Glutamatergic neuron (in vitro differentiated cells): ENCODE measurements around the gene MMRN1. TPM values are rescaled to one million over a fixed set of nuclear protein-coding genes. Genes with fewer than 3 reads are reported as not detected.
"Not testable (repeated sequence)": the region's sequence is repeated elsewhere in the genome, so short reads cannot be mapped to it uniquely, and the experiment has no call there.

Experiments
- DNase-seq: peaks from one replicate; pipeline ENCODE4 v3.0.0; 2022
- H3K27ac Mint-ChIP-seq: one replicate; pipeline ENCODE4 v1.8.0; 2020; ENCODE audit warnings: mild to moderate bottlenecking, mixed read lengths, inconsistent platforms; ENCODE audit not compliant: unreplicated experiment
- H3K27me3 Mint-ChIP-seq: one replicate; pipeline ENCODE4 v1.8.0; 2020; ENCODE audit warnings: mild to moderate bottlenecking, moderate library complexity, mixed read lengths, inconsistent platforms; ENCODE audit not compliant: unreplicated experiment
- H3K36me3 Mint-ChIP-seq: one replicate; pipeline ENCODE4 v1.8.0; 2020; ENCODE audit warnings: mild to moderate bottlenecking, mixed read lengths, inconsistent platforms; ENCODE audit not compliant: unreplicated experiment
- H3K4me1 Mint-ChIP-seq: one replicate; pipeline ENCODE4 v1.8.0; 2020; ENCODE audit warnings: mild to moderate bottlenecking, low read depth, mixed read lengths, inconsistent platforms; ENCODE audit not compliant: unreplicated experiment
- H3K4me3 Mint-ChIP-seq: one replicate; pipeline ENCODE4 v1.8.0; 2020; ENCODE audit warnings: mild to moderate bottlenecking, mixed read lengths, inconsistent platforms; ENCODE audit not compliant: unreplicated experiment
- H3K9me3 Mint-ChIP-seq: one replicate; pipeline ENCODE4 v1.8.0; 2020; ENCODE audit warnings: mild to moderate bottlenecking, moderate library complexity, mixed read lengths, inconsistent platforms; ENCODE audit not compliant: unreplicated experiment
- CTCF ChIP-seq: fragments of 200-600 bp; sonication (generic); IDR thresholded peaks from one replicate; pipeline ENCODE4 v1.5.0; 2021; ENCODE audit not compliant: partially characterized antibody, unreplicated experiment
- total RNA-seq: library from RNA; stranded (reverse); fragmentation: NEBNext Ultra II Directional; extraction: Animal tissue kit (Norgen Biotek cat#: 25700); gene quantifications from one replicate; pipeline ENCODE4 v1.2.1, GENCODE V29; 2021; ENCODE audit not compliant: unreplicated experiment

Gene MMRN1
- total RNA-seq, 1 donor from 2014 or later: not detected

DNA sequence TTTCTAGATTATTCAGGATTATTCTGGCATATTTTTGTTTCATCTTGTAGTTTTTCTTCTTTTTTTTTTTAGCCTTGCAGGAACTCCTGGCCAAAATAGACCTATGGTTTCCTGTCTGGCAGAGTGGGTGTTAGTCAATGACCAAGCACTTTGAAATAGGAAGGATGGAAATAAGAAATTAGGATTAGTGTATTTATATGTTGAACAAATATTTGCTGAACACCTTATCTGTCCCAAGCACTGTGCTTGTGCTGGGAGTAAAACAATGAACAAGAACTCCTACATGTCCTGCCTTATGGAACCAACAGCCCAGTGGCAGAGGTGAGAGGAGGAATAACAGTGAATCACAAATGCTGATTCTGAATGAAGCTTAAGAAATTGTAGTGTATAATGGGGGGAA lies 4.5 kb downstream of the MMRN1 start:
- Mint-ChIP-seq H3K27me3 (no peaks in the 10 kb centered on the region), H3K9me3 (peaks cover 1% of the 10 kb centered on the region), H3K36me3 (no peaks in the 10 kb centered on the region), H3K4me3 (no peak overlapping the region), H3K27ac (no peak overlapping the region), H3K4me1 (peaks cover 8% of the 10 kb centered on the region)
- TF ChIP-seq CTCF: no peak
- DNase-seq: no peak

DNA sequence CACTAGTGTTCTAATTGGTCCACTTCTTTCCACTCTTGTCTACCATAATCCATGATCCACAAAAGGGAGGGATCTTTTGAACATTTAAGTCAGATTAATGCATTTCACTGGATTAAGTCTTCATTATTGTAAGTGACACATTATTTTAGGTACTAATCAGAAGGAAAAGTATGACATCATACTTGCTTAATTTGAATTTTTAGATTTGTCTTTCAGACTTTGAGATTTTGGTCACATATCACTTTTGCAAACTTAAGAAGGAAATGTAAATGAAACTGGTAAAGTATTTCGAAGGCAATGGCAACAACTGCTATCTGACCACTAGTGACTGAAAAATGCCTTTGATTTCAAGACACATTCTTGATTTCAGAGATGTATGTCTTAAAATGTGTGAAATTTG lies 5.2 kb downstream of the MMRN1 start:
- no peak overlapping the region for H3K27ac Mint-ChIP-seq
- DNase-seq: no peak
- H3K9me3 Mint-ChIP-seq: peaks cover 1% of the 10 kb centered on the region
- H3K4me1 Mint-ChIP-seq: peaks cover 15% of the 10 kb centered on the region
- no peak overlapping the region for H3K4me3 Mint-ChIP-seq
- H3K27me3 Mint-ChIP-seq: peaks cover 4% of the 10 kb centered on the region
- TF ChIP-seq CTCF: no peak
- no peaks in the 10 kb centered on the region for H3K36me3 Mint-ChIP-seq

DNA sequence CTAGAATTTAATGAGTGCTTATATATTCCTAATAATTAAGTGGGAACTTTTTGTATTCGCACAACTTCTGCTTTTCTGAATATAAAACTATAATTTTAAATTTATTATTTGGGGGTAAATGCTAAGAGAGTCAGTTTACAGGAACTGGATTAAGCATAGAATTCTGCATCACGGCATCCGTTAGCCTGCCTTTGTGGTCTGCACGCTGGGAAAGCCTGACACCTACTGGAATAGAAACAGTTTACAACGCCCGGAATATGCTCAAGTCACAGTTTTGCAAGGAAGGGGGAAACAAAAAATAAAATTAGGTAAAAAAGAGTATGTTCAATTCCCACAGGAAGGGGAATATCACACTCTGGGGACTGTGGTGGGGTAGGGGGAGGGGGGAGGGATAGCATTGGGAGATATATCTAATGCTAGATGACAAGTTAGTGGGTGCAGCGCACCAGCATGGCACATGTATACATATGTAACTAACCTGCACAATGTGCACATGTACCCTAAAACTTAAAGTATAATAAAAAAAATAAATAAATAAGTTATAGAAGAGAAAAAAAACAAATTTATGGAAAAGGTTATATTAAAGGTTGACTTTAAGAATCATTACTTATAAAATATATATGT lies 7.3 kb downstream of the MMRN1 start:
- H3K9me3 Mint-ChIP-seq, H3K27me3 Mint-ChIP-seq, H3K36me3 Mint-ChIP-seq, H3K4me3 Mint-ChIP-seq, H3K27ac Mint-ChIP-seq: not testable (repeated sequence)
- peak; percentile 34 for TF ChIP-seq CTCF
- peaks cover 27% of the 10 kb centered on the region for H3K4me1 Mint-ChIP-seq
- peak; percentile 58 for DNase-seq

- Mint-ChIP-seq H3K36me3 (no peaks in the 10 kb centered on the region), H3K27me3 (peaks cover 4% of the 10 kb centered on the region), H3K4me3 (peak overlapping the region; percentile 31), H3K4me1 (peaks cover 36% of the 10 kb centered on the region), H3K9me3 (peaks cover 1% of the 10 kb centered on the region), H3K27ac (peak overlapping the region; percentile 23)
- no peak for DNase-seq
- TF ChIP-seq CTCF: no peak
Measured at GRCh38 chr4:89904524-89904923, 9.9 kb downstream of the MMRN1 start.

DNA sequence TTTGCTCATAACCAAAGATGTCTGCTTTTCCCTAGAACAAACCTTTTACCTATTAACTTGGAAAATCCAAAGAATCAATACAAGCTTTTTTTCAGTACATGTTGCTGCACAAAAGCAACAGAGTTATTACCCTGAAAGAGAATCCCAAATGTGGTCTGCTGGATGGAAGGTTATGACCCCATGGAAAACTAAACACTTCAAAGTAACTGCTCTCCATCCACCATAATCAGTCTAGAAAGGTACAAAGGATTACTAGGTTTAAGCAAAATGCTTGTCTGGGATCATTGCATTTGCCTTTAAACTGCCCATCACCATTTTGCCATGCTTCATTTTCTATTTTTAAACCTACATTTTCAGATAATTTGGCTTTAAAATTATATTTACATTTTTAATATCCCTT lies 11.7 kb downstream of the MMRN1 start:
- H3K27me3 Mint-ChIP-seq: peaks cover 4% of the 10 kb centered on the region
- no peaks in the 10 kb centered on the region for H3K36me3 Mint-ChIP-seq
- H3K27ac Mint-ChIP-seq: peak overlapping the region; percentile 5
- DNase-seq: no peak
- peaks cover 36% of the 10 kb centered on the region for H3K4me1 Mint-ChIP-seq
- no peak for TF ChIP-seq CTCF
- no peaks in the 10 kb centered on the region for H3K9me3 Mint-ChIP-seq
- H3K4me3 Mint-ChIP-seq: peak overlapping the region; percentile 1
